K562 (cell line): Measurements from ENCODE around the gene TMEM203. TPM values are rescaled to one million over a fixed set of nuclear protein-coding genes. Genes with fewer than 3 reads are reported as not detected.

Experiments used
- GTF3C2 ChIP-seq: IDR thresholded peaks from 3 replicates; pipeline ENCODE4 v1.6.1; 2011; ENCODE audit warnings: borderline replicate concordance, mild to moderate bottlenecking, moderate library complexity; ENCODE audit not compliant: insufficient read length; ENCODE audit errors: extremely low read depth
- HSF4 ChIP-seq: fragments of 250-450 bp; sonication (Bioruptor Pico); IDR thresholded peaks from 2 replicates; pipeline ENCODE4 v2.1.2; 2022; ENCODE audit warnings: mild to moderate bottlenecking, moderate library complexity, borderline replicate concordance
- KLF10 ChIP-seq: fragments of 250-450 bp; sonication (Bioruptor Pico); IDR thresholded peaks from 2 replicates; pipeline ENCODE4 v1.6.1; 2021; ENCODE audit warnings: matching md5 sums
- NR0B1 ChIP-seq: fragments of 450-650 bp; IDR thresholded peaks from one replicate; pipeline ENCODE4 v1.6.1; 2018; ENCODE audit warnings: mild to moderate bottlenecking, moderate library complexity; ENCODE audit not compliant: partially characterized antibody
- PRDM10 ChIP-seq: fragments of 450-650 bp; IDR thresholded peaks from 2 replicates; pipeline ENCODE4 v1.6.1; 2018; ENCODE audit not compliant: partially characterized antibody
- SMARCC2 ChIP-seq: fragments of 450-650 bp; IDR thresholded peaks from 2 replicates; pipeline ENCODE4 v1.6.1; 2017; ENCODE audit warnings: antibody characterized with exemption, moderate library complexity, mild to moderate bottlenecking, low read depth
- THAP12 ChIP-seq: fragments of 250-450 bp; sonication (Bioruptor Pico); IDR thresholded peaks from 2 replicates; pipeline ENCODE4 v1.9.0; 2021; ENCODE audit warnings: mild to moderate bottlenecking, inconsistent platforms
- TSC22D4 ChIP-seq: fragments of 450-650 bp; IDR thresholded peaks from 2 replicates; pipeline ENCODE4 v1.6.1; 2016; ENCODE audit warnings: missing genetic modification characterization, missing biosample characterization, control low read depth
- ZBTB7A ChIP-seq: IDR thresholded peaks from 2 replicates; pipeline ENCODE4 v1.6.1; 2011; ENCODE audit warnings: low read depth, mild to moderate bottlenecking, low read length, moderate library complexity, borderline replicate concordance; ENCODE audit not compliant: control insufficient read depth
- ZBTB8A ChIP-seq: fragments of 450-650 bp; IDR thresholded peaks from 2 replicates; pipeline ENCODE4 v1.6.1; 2018; ENCODE audit warnings: mild to moderate bottlenecking, moderate library complexity; ENCODE audit not compliant: partially characterized antibody
- ZNF175 ChIP-seq: fragments of 200-800 bp; sonication (Bioruptor generic); IDR thresholded peaks from 2 replicates; pipeline ENCODE4 v1.6.1; 2016; ENCODE audit warnings: low read depth, mild to moderate bottlenecking, missing genetic modification characterization, missing compliant biosample characterization
- ZNF311 ChIP-seq: fragments of 250-450 bp; sonication (Bioruptor Pico); IDR thresholded peaks from 2 replicates; pipeline ENCODE4 v1.4.0; 2020; ENCODE audit warnings: mild to moderate bottlenecking, moderate library complexity
- ZNF395 ChIP-seq: fragments of 200-800 bp; sonication (Bioruptor generic); IDR thresholded peaks from 2 replicates; pipeline ENCODE4 v1.6.1; 2017; ENCODE audit warnings: missing genetic modification characterization, missing compliant biosample characterization
- polyA plus RNA-seq, 8 experiments: library from polyadenylated mRNA; depleted of rRNA in 4 of 8; stranded (reverse) in 5 of 8; unstranded in 3 of 8; fragments of >200 nt; fragmentation: Nextera tagmentation in 2 of 8; fragmentation: Illumina TruSeq in 1 of 8; extraction: Ambion mirVana in 2 of 8; extraction: Trizol in 1 of 8; gene quantifications; 2 replicates each; pipeline versions ENCODE4 v1.2.1 to v1.2.3, GENCODE V29; 2011 to 2014; ENCODE audit warnings: inconsistent platforms in 1 of 8, missing spikeins in 1 of 8
- total RNA-seq, 7 experiments: library from RNA; depleted of rRNA in 6 of 7; stranded (reverse); fragments of >200 nt in 6 of 7; fragmentation: Illumina TruSeq in 2 of 7; extraction: Trizol in 2 of 7; gene quantifications; 2 replicates each; pipeline versions ENCODE4 v1.2.1 to v1.2.3, GENCODE V29; 2011 to 2021; ENCODE audit warnings: low replicate concordance in 1 of 7

The TMEM203 gene
- total and polyA plus RNA-seq, 9 of the 15 experiments (the other 6 are each of a cell fraction or from before 2014, with no cell fraction given): 8.8 to 59.5 (median 37.6) TPM

GRCh38 chr9:137240841-137241489 is 35.5 kb upstream of the TMEM203 start, which contains the start of gene TUBB4B (continued):
- TF ChIP-seq PRDM10 (no peak), THAP12 (peak; percentile 96), NR0B1 (no peak), TSC22D4 (tag) (no peak), SMARCC2 (no peak), ZBTB7A (no peak), ZNF395 (CRISPR knock-in tag) (no peak), KLF10 (no peak), HSF4 (no peak), ZNF175 (CRISPR knock-in tag) (no peak), GTF3C2 (no peak), ZNF311 (CRISPR knock-in tag) (no peak), ZBTB8A (no peak)
